AG04450 (cell line): ENCODE measurements around the gene CD164L2. TPM values are rescaled to one million over a fixed set of nuclear protein-coding genes. Genes with fewer than 3 reads are reported as not detected.

Experiments used
- CTCF ChIA-PET: fragments of 300-600, 350-600 bp; formaldehyde crosslinking; extraction: SDS; loops from one replicate; lab custom pipeline; 2022; ENCODE audit warnings: antibody characterized with exemption, inconsistent platforms; lab: Charles Lee
- POLR2A ChIA-PET: fragments of 350-600 bp; formaldehyde crosslinking; extraction: SDS; loops from one replicate; lab custom pipeline; 2021; ENCODE audit warnings: antibody characterized with exemption, inconsistent platforms; lab: Yijun Ruan, JAX
- DNase-seq: peaks from one replicate; pipeline ENCODE4 v3.0.0-alpha.2; 2011; ENCODE audit warnings: low read depth, low spot score
- H3K27ac ChIP-seq: one replicate; pipeline ENCODE4 v1.5.1; 2012; ENCODE audit warnings: low read depth, low read length, control low read depth
- H3K27me3 ChIP-seq: one replicate; pipeline ENCODE4 v1.6.0; 2012; ENCODE audit warnings: low read length; ENCODE audit not compliant: control insufficient read depth, insufficient read depth
- H3K4me3 ChIP-seq: 2 replicates; pipeline ENCODE4 v1.5.1; 2011; ENCODE audit warnings: mild to moderate bottlenecking, low read depth, low read length, control low read depth
- H3K9me3 ChIP-seq: 2 replicates; pipeline ENCODE4 v1.5.1; 2012; ENCODE audit warnings: low read length; ENCODE audit not compliant: control insufficient read depth, insufficient read depth
- CTCF ChIP-seq: IDR thresholded peaks from 2 replicates; pipeline ENCODE4 v1.5.1; 2011; ENCODE audit warnings: low read depth, low read length, control low read depth, inconsistent platforms
- polyA plus RNA-seq: library from polyadenylated mRNA; depleted of rRNA; stranded (reverse); fragments of >200 nt; gene quantifications from 2 replicates; pipeline ENCODE4 v1.2.3, GENCODE V29; 2011

Gene CD164L2
- polyA plus RNA-seq, 1 experiment: not detected

- DNase-seq: no peak
- TF ChIP-seq CTCF: no peak
- Histone ChIP-seq H3K4me3 (no peak overlapping the region), H3K9me3 (no peaks in the 10 kb centered on the region; the same call in 1 of the 2 replicates), H3K27ac (no peak overlapping the region), H3K27me3 (no peaks in the 10 kb centered on the region)
- ChIA-PET CTCF (no interaction called here), POLR2A (no interaction called here)
Measured at GRCh38 chr1:27361044-27361402, 22.1 kb downstream of the CD164L2 start.

GRCh38 chr1:27360159-27361043 lies 22.7 kb downstream of the CD164L2 start:
- Histone ChIP-seq H3K27me3 (no peaks in the 10 kb centered on the region), H3K27ac (no peak overlapping the region), H3K4me3 (no peak overlapping the region), H3K9me3 (no peaks in the 10 kb centered on the region; the same call in 1 of the 2 replicates)
- CTCF ChIA-PET: no interaction called here
- TF ChIP-seq CTCF: no peak
- no peak for DNase-seq
- POLR2A ChIA-PET: no interaction called here

GRCh38 chr1:27359822-27360158 lies 23.3 kb downstream of the CD164L2 start:
- no peak for DNase-seq
- Histone ChIP-seq H3K9me3 (no peaks in the 10 kb centered on the region; the same call in 1 of the 2 replicates), H3K27me3 (no peaks in the 10 kb centered on the region), H3K27ac (no peak overlapping the region), H3K4me3 (no peak overlapping the region)
- CTCF ChIA-PET: no interaction called here
- POLR2A ChIA-PET: no interaction called here
- TF ChIP-seq CTCF: no peak

GRCh38 chr1:27358928-27359313 lies 24.2 kb downstream of the CD164L2 start:
- DNase-seq: no peak
- CTCF ChIA-PET: interaction anchor here (0.5 to 2.3 kb wide), 2 partner anchors 16 to 36 kb away, joined by 3 to 13 read pairs; partner anchors contain the start of gene FCN3
- no peak for TF ChIP-seq CTCF
- Histone ChIP-seq H3K4me3 (no peak overlapping the region), H3K27ac (no peak overlapping the region), H3K27me3 (no peaks in the 10 kb centered on the region), H3K9me3 (no peaks in the 10 kb centered on the region; the same call in 1 of the 2 replicates)
- POLR2A ChIA-PET: no interaction called here
